ENCODE data around the gene ZC2HC1C. TPM values are rescaled to one million over a fixed set of nuclear protein-coding genes. Genes with fewer than 3 reads are reported as not detected.

The ZC2HC1C gene, protein sequence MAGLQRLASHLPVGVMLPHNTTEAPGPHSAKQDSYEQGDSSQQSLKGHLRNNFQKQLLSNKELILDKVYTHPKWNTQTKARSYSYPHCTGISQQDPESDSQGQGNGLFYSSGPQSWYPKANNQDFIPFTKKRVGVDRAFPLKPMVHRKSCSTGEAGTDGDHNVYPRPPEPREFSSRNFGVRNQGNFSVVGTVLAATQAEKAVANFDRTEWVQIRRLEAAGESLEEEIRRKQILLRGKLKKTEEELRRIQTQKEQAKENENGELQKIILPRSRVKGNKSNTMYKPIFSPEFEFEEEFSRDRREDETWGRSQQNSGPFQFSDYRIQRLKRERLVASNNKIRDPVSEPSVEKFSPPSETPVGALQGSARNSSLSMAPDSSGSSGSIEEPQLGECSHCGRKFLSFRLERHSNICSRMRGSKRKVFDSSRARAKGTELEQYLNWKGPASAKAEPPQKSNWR
- total RNA-seq (2022; extraction: Qiagen RNA extraction; ENCODE audit: low read depth): 4.3 to 6.0 TPM (median 5.5 TPM) in 5 replicates

DNA sequence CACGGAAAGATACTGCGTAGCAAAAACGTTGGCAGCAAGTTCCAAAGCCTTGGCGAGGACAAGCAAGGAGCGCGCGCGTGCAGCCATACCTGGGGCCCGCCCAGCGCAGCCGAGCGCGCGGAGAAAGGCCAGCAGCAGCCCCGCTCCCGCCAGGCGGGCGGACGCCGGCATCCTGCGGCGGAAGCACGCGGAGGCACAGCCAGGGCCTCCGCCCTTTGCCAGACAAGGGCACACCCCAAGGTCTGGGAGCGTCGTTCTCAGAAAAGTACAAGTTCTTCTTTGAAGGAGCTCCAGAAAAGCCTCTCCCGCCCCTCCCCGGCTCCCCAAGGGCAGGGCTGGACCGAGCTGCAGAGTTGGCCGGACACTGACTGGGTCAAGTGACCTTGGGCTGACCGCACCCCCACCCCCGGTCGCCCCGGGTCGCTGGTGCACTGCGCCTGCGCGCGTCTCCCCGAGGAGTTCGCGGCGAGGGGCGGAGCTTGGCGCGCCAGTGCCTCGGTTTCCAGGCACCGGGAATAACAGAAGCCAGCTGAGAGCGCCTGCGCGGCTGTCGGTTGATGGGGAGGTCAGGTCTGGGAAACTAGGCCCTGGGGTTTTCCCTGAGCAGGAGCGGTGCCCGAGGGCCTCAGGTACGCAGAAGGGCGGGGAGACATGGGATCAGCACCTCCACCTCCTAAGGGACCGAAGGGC lies at the start of gene ZC2HC1C:
TSS of gene ZC2HC1C (plus strand) at position 521 of the 690 bp plus-strand sequence. CDS start 933 bp downstream, outside the sequence.

DNA sequence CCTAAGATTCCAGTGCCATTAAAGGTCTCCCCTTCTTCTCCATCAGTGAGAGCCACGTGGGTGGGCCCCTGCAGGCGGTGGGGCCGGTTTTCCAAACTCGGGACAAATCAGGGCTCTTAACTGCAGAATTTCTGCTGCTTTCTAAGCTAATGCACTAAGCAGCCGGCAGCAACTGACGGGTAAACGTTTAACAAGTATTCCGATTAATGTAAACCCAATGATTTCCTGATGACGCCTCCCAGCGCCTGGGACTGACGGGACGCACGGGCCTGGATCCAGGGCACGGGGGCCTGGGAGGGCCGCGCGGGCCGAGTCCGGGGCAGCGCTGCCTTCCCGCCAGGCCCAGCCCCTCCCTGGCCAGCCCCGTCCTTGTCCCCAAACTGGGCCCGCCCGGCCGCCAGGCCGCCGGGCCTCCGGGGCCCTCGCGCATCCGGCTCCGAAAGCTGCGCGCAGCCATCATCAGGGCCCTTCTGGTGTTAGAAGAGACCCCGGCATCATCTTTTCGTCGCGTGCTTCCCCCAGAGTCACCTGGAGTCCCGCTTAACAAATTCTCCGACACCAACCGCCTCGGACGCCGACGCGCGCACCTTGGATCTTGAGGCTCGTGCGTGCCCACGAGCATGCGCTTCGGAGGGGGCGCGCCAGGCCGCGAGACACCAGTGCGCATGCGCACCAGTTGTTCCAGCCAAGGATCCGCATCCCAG lies 18.4 kb upstream of the ZC2HC1C start, which contains the start of gene MLH3:
TSS of gene MLH3 (minus strand) at position 616 of the 704 bp plus-strand sequence. CDS start 1,812 bp downstream, outside the sequence.

DNA sequence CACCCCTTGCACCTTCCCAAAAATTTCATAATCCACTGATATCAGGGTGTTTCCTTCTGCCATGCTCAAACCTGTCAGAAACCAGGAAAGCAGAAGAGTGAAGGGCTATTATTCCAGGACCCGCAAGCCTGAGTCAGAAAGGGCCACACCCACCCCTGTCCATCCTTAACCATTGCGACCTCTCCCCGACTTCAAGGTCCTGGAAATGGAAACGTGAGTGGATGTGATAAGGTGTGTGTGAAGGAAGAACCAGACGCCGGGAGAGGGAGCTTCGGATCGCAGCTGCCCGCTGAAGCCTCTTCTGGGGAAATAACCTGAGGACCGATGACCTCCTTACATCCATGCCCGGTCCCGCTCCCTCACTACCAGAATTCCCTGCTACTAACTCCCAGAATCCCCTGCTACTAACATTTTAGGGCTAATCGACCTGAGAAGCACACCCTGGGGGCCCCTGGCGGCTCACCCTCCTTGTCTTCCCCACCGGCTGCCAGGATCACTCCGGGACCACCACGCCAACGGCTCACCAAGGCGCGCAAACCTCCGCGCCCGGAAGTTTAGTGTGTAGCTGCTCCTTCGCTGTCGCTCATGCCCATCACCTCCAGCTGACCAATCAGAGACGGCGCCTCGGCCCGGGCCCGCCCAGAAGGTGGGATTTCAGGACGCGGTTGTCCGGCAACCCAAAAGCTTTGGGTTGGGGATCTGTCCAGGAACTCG lies 5.8 kb upstream of the ZC2HC1C start, which contains the start of gene ACYP1:
TSS of gene ACYP1 (minus strand) at position 534 of the 714 bp plus-strand sequence. CDS start at position 63, 471 bp downstream.

DNA sequence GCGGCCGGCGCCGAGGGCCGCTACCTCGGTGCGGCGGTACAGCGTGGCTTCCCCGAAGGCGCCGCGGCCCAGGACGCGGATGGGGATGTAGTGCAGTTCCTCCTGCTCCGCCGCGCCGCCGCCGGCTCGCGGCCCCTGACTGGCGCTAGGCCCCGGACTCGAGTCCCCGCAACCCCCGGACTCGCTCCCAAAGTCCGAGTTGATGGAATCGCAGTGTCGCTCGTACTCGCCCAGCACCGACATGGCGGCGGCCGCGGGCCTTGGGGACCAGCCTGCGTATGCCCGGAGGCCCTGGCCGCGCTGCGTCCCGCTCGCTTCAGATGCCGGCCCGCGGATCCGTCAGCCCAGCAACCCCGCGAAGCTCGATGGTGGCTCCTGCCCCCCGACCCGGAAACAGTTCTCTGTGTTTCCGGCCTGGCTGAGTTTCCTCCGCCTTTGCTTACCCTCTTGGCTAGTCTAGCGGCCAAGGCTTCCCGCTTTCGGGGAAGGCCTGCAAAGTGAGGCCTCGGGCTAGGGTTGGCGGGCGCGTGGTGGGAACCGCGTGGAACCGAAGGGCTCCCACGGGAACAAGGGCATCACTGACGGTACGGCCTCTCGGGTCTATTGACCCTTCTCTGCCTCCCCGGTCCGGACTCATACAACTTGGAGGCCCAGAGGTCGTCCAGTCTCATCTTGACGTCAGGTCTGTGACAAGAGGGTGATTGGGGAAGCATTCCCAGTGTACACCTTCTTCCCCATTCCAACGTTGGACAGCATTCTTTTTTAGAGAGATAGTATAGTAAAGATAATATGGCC lies 57.4 kb downstream of the ZC2HC1C start, which contains the start of gene NEK9:
TSS of gene NEK9 (minus strand) at position 370 of the 795 bp plus-strand sequence. CDS start at position 243, 127 bp downstream.

Other genes with a start within 250 kb of the ZC2HC1C start
- not detected in 5 replicates for gene PROX2, start 193.5 kb upstream of the ZC2HC1C start, total RNA-seq (2022; extraction: Qiagen RNA extraction; ENCODE audit: low read depth)
- 94.5 to 103 TPM (median 98.4 TPM) in 5 replicates for gene DLST, start 187.7 kb upstream of the ZC2HC1C start, total RNA-seq (2022; extraction: Qiagen RNA extraction; ENCODE audit: low read depth)
- gene RPS6KL1, start 146.4 kb upstream of the ZC2HC1C start, total RNA-seq (2022; extraction: Qiagen RNA extraction; ENCODE audit: low read depth): 0.27 to 0.80 TPM (median 0.49 TPM) in 5 replicates
- gene PGF, start 114.0 kb upstream of the ZC2HC1C start, total RNA-seq (2022; extraction: Qiagen RNA extraction; ENCODE audit: low read depth): 3.4 to 5.1 TPM (median 4.2 TPM) in 5 replicates
- 74.0 to 78.7 TPM (median 77.3 TPM) in 5 replicates for gene EIF2B2, start 66.7 kb upstream of the ZC2HC1C start, total RNA-seq (2022; extraction: Qiagen RNA extraction; ENCODE audit: low read depth)
- gene MLH3, start 18.2 kb upstream of the ZC2HC1C start, total RNA-seq (2022; extraction: Qiagen RNA extraction; ENCODE audit: low read depth): 16.6 to 21.9 TPM (median 19.2 TPM) in 5 replicates
- gene ACYP1, start 5.6 kb upstream of the ZC2HC1C start, total RNA-seq (2022; extraction: Qiagen RNA extraction; ENCODE audit: low read depth): 21.4 to 30.5 TPM (median 25.7 TPM) in 5 replicates
- gene NEK9, start 57.4 kb downstream of the ZC2HC1C start, total RNA-seq (2022; extraction: Qiagen RNA extraction; ENCODE audit: low read depth): 27.7 to 34.1 TPM (median 32.4 TPM) in 5 replicates
- 247 to 315 TPM (median 274 TPM) in 5 replicates for gene TMED10, start 107.0 kb downstream of the ZC2HC1C start, total RNA-seq (2022; extraction: Qiagen RNA extraction; ENCODE audit: low read depth)
- gene FOS, start 209.2 kb downstream of the ZC2HC1C start, total RNA-seq (2022; extraction: Qiagen RNA extraction; ENCODE audit: low read depth): 7.7 to 11.6 TPM (median 9.4 TPM) in 5 replicates

All from A549 treated with GW870086 at 1 μM for 4 hours (cell line).